Peyer's patch (tissue), 4 donors: ENCODE data around the gene WT1. TPM values are rescaled to one million over a fixed set of nuclear protein-coding genes. Genes with fewer than 3 reads are reported as not detected.

ENCODE experiments used
- DNase-seq, 3 donors: peaks; one replicate each; pipeline ENCODE4 v3.0.0-alpha.2; 2017 to 2019
- H3K27ac ChIP-seq, 4 donors: fragments of 200-600 bp; sonication (generic); one replicate each; pipeline ENCODE4 v1.5.1; 2016 to 2019
- H3K27me3 ChIP-seq, 2 donors: fragments of 200-600 bp; sonication (generic); one replicate each; pipeline ENCODE4 v1.5.1; 2019
- H3K36me3 ChIP-seq, 3 donors: fragments of 200-600 bp; sonication (generic); one replicate each; pipeline ENCODE4 v1.5.1; 2016 to 2019
- H3K4me1 ChIP-seq, 4 donors: fragments of 200-600 bp; sonication (generic); one replicate each; pipeline ENCODE4 v1.5.1; 2016 to 2019
- H3K4me3 ChIP-seq, 4 donors: fragments of 200-600 bp; sonication (generic); 1 replicate in 3 of 4; 2 replicates in 1 of 4; pipeline ENCODE4 v1.5.1; 2016 to 2019; ENCODE audit warnings: mild to moderate bottlenecking in 1 of 4
- H3K9me3 ChIP-seq, 4 donors: fragments of 200-600 bp; sonication (generic); one replicate each; pipeline ENCODE4 v1.5.1; 2016 to 2019; ENCODE audit warnings: mild to moderate bottlenecking in 1 of 4
- CTCF ChIP-seq, 6 experiments: fragments of 450-650 bp in 4 of 6; fragments of 200-600 bp in 2 of 6; sonication (generic) in 1 of 6; IDR thresholded peaks; one replicate each; pipeline ENCODE4 v1.5.1; 2017 to 2019; ENCODE audit warnings: antibody characterized with exemption in 6 of 6, mild to moderate bottlenecking in 3 of 6, moderate library complexity in 1 of 6
- POLR2A ChIP-seq, 2 donors: fragments of 450-650 bp; IDR thresholded peaks; one replicate each; pipeline ENCODE4 v1.5.1; 2017; ENCODE audit warnings: antibody characterized with exemption in 2 of 2, mild to moderate bottlenecking in 2 of 2, moderate library complexity in 2 of 2
- total RNA-seq, 4 donors: library from RNA; depleted of rRNA; stranded (reverse); fragments of >200 nt; gene quantifications; one replicate each; pipeline ENCODE4 v1.1.0, GENCODE V29; 2016

The WT1 gene
- total RNA-seq, 4 donors from 2014 or later = not detected

GRCh38 chr11:32405592-32405991, 29.7 kb downstream of the WT1 start:
- Histone ChIP-seq H3K4me3 (no peak overlapping the region), H3K36me3 (no peaks in the 10 kb centered on the region), H3K27ac (no peak overlapping the region), H3K4me1 (no peaks in the 10 kb centered on the region), H3K27me3 (no peaks in the 10 kb centered on the region), H3K9me3 (peaks cover 0 to 3% (median 0%) of the 10 kb centered on the region in 4 donors)
- TF ChIP-seq POLR2A (IDR thresholded peaks at IDR 0.05) (no peak), CTCF (IDR thresholded peaks at IDR 0.05) (no peak)
- DNase-seq = no peak

- no peak for DNase-seq
Measured at GRCh38 chr11:32402836-32403235, 32.5 kb downstream of the WT1 start.

GRCh38 chr11:32400670-32401369, 34.5 kb downstream of the WT1 start:
- H3K4me1 ChIP-seq = no peaks in the 10 kb centered on the region
- no peak for DNase-seq
- peaks cover 0 to 3% (median 0%) of the 10 kb centered on the region in 4 donors for H3K9me3 ChIP-seq
- no peaks in the 10 kb centered on the region for H3K36me3 ChIP-seq
- H3K27ac ChIP-seq = no peak overlapping the region
- no peak overlapping the region for H3K4me3 ChIP-seq
- H3K27me3 ChIP-seq = no peaks in the 10 kb centered on the region
- TF ChIP-seq CTCF (IDR thresholded peaks at IDR 0.05) (no peak), POLR2A (IDR thresholded peaks at IDR 0.05) (no peak)

More at GRCh38 chr11:32402836-32403235, 32.5 kb downstream of the WT1 start:
- Histone ChIP-seq H3K4me3 (no peak overlapping the region), H3K4me1 (no peaks in the 10 kb centered on the region), H3K9me3 (peaks cover 0 to 3% (median 0%) of the 10 kb centered on the region in 4 donors), H3K36me3 (no peaks in the 10 kb centered on the region), H3K27me3 (no peaks in the 10 kb centered on the region), H3K27ac (no peak overlapping the region)
- TF ChIP-seq CTCF (IDR thresholded peaks at IDR 0.05) (no peak), POLR2A (IDR thresholded peaks at IDR 0.05) (no peak)

GRCh38 chr11:32400196-32400595, 35.1 kb downstream of the WT1 start:
- TF ChIP-seq POLR2A (IDR thresholded peaks at IDR 0.05) (no peak), CTCF (IDR thresholded peaks at IDR 0.05) (no peak)
- DNase-seq = no peak
- no peak overlapping the region for H3K4me3 ChIP-seq
- no peak overlapping the region for H3K27ac ChIP-seq
- no peaks in the 10 kb centered on the region for H3K4me1 ChIP-seq
- H3K9me3 ChIP-seq = peaks cover 0 to 3% (median 0%) of the 10 kb centered on the region in 4 donors
- no peaks in the 10 kb centered on the region for H3K27me3 ChIP-seq
- H3K36me3 ChIP-seq = no peaks in the 10 kb centered on the region

GRCh38 chr11:32396991-32397390, 38.3 kb downstream of the WT1 start:
- Histone ChIP-seq H3K4me3 (no peak overlapping the region), H3K9me3 (peaks cover 0 to 3% (median 0%) of the 10 kb centered on the region in 4 donors), H3K27me3 (no peaks in the 10 kb centered on the region), H3K4me1 (no peaks in the 10 kb centered on the region), H3K36me3 (no peaks in the 10 kb centered on the region), H3K27ac (no peak overlapping the region)
- TF ChIP-seq POLR2A (IDR thresholded peaks at IDR 0.05) = no peak
- no peak for TF ChIP-seq CTCF (IDR thresholded peaks at IDR 0.05)
- no peak for DNase-seq
